Stimulated activated CD4-positive, alpha-beta T cell treated with anti-CD3 and anti-CD28 coated beads, Interleukin-1b, Interleukin-23, amount 100 ng/mL, for 1 hour (primary cell): ENCODE measurements around the gene TMEM164.

ENCODE experiments used
- DNase-seq, 2 donors: peaks; one replicate each; pipeline ENCODE4 v3.0.0-alpha.2; 2020; ENCODE audit warnings: low read depth in 2 of 2

TMEM164 gene

GRCh38 chrX:110003167-110004156 lies 548 bp downstream of the TMEM164 start:
- DNase-seq: no peak

GRCh38 chrX:110004215-110004614 lies 1.3 kb downstream of the TMEM164 start:
- DNase-seq: no peak

- DNase-seq: no peak
Measured at GRCh38 chrX:110004731-110005369, 1.9 kb downstream of the TMEM164 start.

GRCh38 chrX:110006161-110006560 lies 3.2 kb downstream of the TMEM164 start:
- DNase-seq: no peak

- no peak for DNase-seq
Measured at GRCh38 chrX:110006821-110007375, 4.0 kb downstream of the TMEM164 start.

- no peak for DNase-seq
Measured at GRCh38 chrX:110008011-110008635, 5.2 kb downstream of the TMEM164 start.

- DNase-seq: no peak
Measured at GRCh38 chrX:110012818-110013485, 10.0 kb downstream of the TMEM164 start.

- no peak for DNase-seq
Measured at GRCh38 chrX:110013968-110014367, 11.1 kb downstream of the TMEM164 start.

GRCh38 chrX:110015032-110015431 lies 12.1 kb downstream of the TMEM164 start:
- no peak for DNase-seq

GRCh38 chrX:110015915-110016314 lies 13.0 kb downstream of the TMEM164 start:
- DNase-seq: no peak

- no peak for DNase-seq
Measured at GRCh38 chrX:110020536-110020935, 17.6 kb downstream of the TMEM164 start.

GRCh38 chrX:110021258-110022022 lies 18.5 kb downstream of the TMEM164 start:
- DNase-seq: no peak

- DNase-seq: no peak
Measured at GRCh38 chrX:110022599-110023448, 19.9 kb downstream of the TMEM164 start.

- no peak for DNase-seq
Measured at GRCh38 chrX:110025395-110025794, 22.5 kb downstream of the TMEM164 start.

- DNase-seq: no peak
Measured at GRCh38 chrX:110026099-110026844, 23.4 kb downstream of the TMEM164 start.

GRCh38 chrX:110032534-110033147 lies 29.7 kb downstream of the TMEM164 start:
- DNase-seq: no peak

- no peak for DNase-seq
Measured at GRCh38 chrX:110034036-110034435, 31.1 kb downstream of the TMEM164 start.

GRCh38 chrX:110036162-110037033 lies 33.5 kb downstream of the TMEM164 start:
- no peak for DNase-seq
